GM15510 (cell line): Measurements from ENCODE around the gene ELK4.

Experiments used
- POLR2A ChIP-seq: IDR thresholded peaks from 3 replicates; pipeline ENCODE4 v1.6.1; 2011; ENCODE audit warnings: borderline replicate concordance; ENCODE audit not compliant: insufficient read length; ENCODE audit errors: extremely low read depth

The ELK4 gene

GRCh38 chr1:205668951-205669340 is 37.1 kb upstream of the ELK4 start:
- no peak for TF ChIP-seq POLR2A

DNA sequence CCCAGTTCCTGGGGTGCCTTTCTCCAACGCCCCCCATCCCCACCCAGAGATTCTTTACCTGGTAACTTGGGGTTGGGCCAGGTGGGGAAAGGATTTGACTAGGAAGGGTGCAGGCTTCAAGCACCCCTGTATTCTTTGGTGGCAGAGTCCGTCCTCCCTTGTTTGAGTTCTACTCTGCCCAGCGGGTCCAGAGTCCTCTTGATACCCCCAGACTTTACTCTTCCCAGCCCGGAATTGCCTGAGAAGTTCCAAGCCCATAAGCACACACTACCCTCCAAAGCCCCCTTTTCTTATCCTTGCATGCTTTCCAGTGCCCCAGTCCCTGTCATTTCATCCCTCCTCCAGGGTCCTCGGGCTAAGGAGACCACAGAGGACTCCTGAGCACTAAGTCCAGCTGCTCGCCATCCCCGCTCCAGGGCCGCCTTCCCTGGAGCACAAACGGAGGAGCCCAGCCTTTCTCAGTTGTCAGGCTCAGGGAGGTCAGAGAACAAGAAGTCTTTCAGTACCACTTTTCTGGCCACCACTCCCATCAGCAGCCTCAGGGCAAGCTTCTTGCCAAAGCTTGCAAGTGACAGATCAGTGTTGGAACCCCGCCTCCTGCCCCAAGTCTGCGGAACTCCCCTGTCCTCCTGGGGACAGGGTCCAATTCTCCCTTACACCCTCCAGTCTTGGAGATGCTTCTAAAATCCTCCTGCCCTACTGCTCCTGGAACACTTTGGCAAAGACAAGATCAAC is 36.3 kb upstream of the ELK4 start:
- no peak for TF ChIP-seq POLR2A

GRCh38 chr1:205666372-205667166 is 34.8 kb upstream of the ELK4 start:
- TF ChIP-seq POLR2A, result no peak

DNA sequence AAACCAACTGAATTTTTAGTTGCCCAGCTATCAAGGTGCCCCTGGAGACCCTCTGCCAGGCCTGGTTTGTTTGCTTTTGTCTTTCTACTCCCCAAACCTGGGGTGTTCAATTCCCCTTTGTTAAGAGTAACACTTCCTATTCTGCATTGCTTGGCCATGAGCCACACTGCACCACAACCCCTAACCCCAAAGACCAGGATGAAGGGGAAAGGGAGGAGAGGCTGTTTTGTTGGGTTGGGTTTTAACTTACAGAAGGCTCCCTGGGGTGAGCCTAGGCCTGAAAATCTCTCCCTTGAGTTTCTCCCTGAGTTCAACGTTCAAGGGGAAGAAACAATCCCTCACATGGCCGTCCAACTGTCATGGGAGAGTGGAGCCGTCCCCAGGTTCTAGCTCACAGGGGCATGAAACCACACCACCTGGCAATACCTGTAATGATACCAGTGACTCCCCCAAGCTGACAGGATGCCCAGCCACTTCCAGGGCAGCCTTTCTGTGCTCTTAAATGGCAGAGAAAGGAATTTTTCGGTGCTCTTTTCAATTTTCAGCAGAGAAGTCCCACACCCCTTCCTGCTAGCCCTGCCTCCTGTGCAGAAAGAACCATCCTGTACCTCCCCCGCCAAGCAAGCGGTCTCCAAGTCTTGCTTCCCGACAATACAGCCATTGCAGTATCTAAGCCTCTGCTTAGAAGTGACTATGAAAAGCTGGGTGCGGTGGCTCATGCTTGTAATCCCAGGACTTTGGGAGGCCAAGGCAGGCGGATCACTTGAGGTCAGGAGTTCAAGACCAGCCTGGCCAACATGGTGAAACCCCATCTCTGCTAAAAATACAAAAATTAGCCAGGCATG is 33.6 kb upstream of the ELK4 start:
- no peak for TF ChIP-seq POLR2A

GRCh38 chr1:205664399-205665017 is 32.7 kb upstream of the ELK4 start:
- no peak for TF ChIP-seq POLR2A

DNA sequence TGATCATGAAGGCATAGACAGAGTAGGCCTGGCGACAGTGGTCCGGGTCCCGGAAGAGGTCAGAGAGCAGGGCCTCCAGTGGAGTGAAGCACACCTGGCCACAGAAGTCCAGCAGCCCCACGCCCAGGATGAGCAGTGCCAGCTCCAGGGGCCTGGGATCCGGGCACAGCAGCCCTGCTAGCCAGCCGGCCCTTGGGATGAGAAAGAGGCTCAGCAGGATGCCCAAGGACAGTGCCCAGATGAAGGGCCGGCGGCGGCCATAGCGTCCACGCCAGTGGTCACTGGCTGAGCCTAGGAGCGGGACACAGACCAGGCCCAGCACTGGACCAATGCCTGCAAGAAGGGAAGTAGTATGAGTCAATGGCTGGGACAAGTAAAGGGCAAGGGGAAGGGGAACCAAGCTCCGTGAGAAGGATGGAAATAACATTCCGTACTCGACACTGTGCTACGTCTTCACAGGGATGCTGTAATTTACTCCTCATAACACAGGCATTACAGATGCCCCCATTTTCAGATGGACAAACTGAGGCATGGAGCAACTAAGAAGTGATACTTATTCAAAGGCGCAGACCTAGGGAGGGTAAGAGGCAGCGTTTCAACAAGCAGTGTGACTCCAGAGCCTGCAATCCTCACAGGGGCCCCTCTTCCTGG is 31.6 kb upstream of the ELK4 start:
- no peak for TF ChIP-seq POLR2A

- TF ChIP-seq POLR2A, result no peak
Measured at GRCh38 chr1:205662791-205663190, 31.0 kb upstream of the ELK4 start.

DNA sequence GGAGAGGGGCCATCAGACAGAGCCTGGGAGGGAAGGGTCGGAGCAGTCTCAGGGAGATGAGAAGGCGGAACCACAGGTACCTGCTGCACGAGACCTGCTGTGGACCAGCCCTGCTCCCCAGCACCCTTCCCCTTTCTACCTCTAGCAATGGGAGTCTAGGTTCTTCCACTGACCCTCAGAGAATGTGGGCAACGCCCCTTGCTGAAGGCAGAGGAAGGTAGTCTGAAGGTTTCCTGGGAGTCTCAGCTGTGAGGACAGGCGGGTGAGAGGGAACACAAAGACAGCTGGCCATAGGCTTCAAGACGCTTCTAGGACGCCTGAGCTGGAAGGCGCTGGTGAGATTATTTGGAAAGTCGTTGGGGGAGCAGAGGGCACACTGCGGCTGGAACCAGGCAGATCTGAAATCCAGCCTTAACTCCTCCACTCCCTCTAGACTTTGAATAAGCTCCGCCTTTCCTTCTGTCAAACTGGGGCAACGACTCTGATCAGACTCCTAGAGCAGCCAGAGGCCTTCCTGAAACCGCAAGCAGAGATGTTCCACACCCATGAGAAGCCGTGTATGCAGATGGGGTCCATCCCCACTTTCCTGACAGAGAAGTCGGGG is 30.4 kb upstream of the ELK4 start:
- no peak for TF ChIP-seq POLR2A

GRCh38 chr1:205661429-205662134 is 29.8 kb upstream of the ELK4 start:
- no peak for TF ChIP-seq POLR2A

GRCh38 chr1:205660361-205660760 is 28.6 kb upstream of the ELK4 start:
- no peak for TF ChIP-seq POLR2A

- TF ChIP-seq POLR2A, result no peak
Measured at GRCh38 chr1:205658943-205659581, 27.3 kb upstream of the ELK4 start.

- no peak for TF ChIP-seq POLR2A
Measured at GRCh38 chr1:205656236-205656635, 24.4 kb upstream of the ELK4 start.

GRCh38 chr1:205652984-205653383 is 21.2 kb upstream of the ELK4 start:
- TF ChIP-seq POLR2A, result no peak
